ENCODE measurements around the gene DYNC1I1. TPM values are rescaled to one million over a fixed set of nuclear protein-coding genes. Genes with fewer than 3 reads are reported as not detected.

The DYNC1I1 gene
- total RNA-seq, 1 donor from 2014 or later: 15.1 TPM

- DNase-seq: no peak
Measured at GRCh38 chr7:96026611-96027010, 254.3 kb downstream of the DYNC1I1 start.

- no peak for DNase-seq
Measured at GRCh38 chr7:96028729-96029128, 256.4 kb downstream of the DYNC1I1 start.

- no peak for DNase-seq
Measured at GRCh38 chr7:96033009-96033598, 260.8 kb downstream of the DYNC1I1 start.

DNA sequence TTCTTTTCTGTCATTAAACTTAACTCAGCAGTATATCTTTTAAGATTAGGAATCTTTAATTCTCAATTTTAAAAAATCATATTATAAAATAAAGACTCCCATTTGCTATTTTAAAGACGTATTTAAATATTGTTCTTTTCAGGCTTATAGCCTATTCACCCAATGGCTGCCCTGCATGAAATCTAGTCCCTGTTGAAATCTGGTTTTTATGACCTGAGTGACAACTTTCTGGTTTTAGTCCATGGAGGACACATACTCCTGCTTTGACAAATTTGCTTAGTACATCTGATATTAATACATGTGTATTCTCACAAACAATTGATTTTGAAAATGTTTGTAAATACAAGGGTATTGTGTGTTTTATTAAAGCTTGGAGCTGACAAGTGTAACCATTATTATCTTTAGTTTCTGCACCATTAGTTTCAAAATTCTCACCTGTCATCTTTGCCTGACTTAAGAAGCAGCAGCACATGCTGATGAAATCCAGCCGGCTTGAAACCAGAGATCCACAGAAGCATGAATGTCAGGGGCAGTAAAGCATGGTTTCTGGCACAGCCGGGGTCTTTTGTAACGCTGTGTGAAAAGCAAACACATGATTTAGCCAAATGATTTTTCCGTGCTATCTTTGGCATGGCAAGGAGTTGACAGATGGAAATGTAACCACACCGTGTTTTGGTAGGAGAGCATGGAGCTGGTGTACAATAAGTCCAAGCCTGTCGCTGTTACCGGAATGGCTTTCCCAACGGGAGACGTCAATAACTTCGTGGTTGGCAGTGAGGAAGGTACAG is 262.8 kb downstream of the DYNC1I1 start:
- no peak for DNase-seq

- no peak for DNase-seq
Measured at GRCh38 chr7:96040250-96040772, 268.0 kb downstream of the DYNC1I1 start.

DNA sequence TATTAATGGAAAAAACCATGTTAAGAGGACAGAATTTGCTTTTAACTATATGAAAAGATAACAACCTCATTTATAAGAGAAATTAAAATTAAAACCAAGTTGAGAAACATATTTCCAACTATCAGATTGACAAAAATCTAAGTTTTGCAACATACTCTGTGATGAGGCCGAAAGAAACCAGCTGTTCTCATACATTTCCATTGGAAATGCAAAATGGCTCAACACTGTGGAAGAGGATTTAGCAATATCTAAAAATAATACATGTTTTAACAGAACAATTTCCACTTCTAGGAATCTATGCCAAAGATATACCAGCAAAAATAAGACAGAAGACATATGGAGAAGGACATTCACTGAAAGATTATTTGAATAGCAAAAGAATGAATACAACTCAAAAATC is 268.8 kb downstream of the DYNC1I1 start:
- DNase-seq: no peak

- no peak for DNase-seq
Measured at GRCh38 chr7:96045181-96045580, 272.8 kb downstream of the DYNC1I1 start.

- no peak for DNase-seq
Measured at GRCh38 chr7:96045919-96046318, 273.6 kb downstream of the DYNC1I1 start.

GRCh38 chr7:96052289-96052688 is 279.9 kb downstream of the DYNC1I1 start:
- DNase-seq: no peak

DNA sequence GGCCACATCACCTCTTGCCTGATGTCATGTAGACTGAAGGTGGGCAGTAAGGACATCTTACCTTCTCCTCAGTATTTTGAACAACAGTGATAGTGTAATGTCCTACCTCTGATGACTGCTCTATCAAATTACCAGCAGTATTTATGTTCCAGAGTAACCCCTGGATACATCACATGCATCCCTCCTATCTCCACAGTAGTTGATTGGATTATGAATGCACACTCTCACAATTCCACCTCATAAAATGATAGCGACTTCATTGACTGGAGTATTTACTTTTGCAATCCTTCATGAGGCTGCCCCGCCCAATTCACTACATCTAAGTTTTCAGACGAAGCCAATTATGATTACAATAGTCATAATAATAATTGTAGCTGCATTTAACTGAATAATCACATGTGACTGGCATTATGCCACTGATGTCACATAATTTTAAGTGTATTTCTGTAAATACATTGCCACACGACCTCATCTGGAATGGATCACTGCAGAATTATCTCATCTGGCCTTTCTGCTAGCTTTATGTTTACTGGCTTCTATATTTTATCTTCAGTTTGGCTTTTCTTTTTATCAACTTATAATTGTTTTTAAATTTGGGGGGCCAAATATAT is 280.6 kb downstream of the DYNC1I1 start:
- DNase-seq: no peak

GRCh38 chr7:96055717-96056116 is 283.4 kb downstream of the DYNC1I1 start:
- DNase-seq: no peak

GRCh38 chr7:96059075-96059474 is 286.7 kb downstream of the DYNC1I1 start:
- DNase-seq: no peak

GRCh38 chr7:96061009-96061408 is 288.7 kb downstream of the DYNC1I1 start:
- DNase-seq: no peak

- DNase-seq: no peak
Measured at GRCh38 chr7:96061844-96062243, 289.5 kb downstream of the DYNC1I1 start.

DNA sequence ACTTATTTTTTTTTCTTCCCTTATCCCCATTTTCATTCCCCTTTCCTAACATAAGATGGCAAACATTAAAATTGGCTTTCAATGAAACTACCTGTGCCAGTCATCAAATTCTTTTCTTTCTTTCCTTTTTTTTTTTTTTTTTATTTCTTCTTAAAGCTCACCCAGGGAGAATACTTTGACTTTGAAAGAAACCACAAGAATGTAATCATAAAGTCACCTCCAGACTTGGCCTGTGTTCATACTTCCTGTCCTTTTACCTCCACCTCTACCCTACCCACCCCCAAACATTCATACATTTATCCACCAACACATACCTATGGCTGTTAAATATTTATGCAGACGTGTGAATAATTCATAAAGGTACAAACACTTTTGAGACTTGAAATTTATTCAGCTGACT is 295.0 kb downstream of the DYNC1I1 start:
- DNase-seq: no peak

- DNase-seq: no peak
Measured at GRCh38 chr7:96069401-96069800, 297.0 kb downstream of the DYNC1I1 start.

DNA sequence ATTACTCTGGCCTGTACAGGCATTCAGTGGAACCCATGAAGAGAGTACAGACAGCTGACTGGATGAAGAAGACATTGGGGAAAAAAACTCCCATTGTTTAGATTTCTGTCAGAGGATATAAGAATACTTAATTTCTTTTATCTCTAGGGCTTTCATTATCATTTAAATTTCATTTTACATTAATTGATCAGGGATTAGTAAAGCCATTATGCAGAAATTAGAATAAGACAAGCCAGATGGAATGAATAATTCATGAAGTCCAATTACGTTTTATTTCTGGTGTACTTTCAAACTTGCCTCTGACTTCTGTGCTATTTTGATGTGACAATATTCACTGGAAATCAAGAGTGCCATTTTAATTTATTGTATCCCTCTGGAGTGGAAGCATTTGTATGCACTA is 302.5 kb downstream of the DYNC1I1 start:
- no peak for DNase-seq

DNA sequence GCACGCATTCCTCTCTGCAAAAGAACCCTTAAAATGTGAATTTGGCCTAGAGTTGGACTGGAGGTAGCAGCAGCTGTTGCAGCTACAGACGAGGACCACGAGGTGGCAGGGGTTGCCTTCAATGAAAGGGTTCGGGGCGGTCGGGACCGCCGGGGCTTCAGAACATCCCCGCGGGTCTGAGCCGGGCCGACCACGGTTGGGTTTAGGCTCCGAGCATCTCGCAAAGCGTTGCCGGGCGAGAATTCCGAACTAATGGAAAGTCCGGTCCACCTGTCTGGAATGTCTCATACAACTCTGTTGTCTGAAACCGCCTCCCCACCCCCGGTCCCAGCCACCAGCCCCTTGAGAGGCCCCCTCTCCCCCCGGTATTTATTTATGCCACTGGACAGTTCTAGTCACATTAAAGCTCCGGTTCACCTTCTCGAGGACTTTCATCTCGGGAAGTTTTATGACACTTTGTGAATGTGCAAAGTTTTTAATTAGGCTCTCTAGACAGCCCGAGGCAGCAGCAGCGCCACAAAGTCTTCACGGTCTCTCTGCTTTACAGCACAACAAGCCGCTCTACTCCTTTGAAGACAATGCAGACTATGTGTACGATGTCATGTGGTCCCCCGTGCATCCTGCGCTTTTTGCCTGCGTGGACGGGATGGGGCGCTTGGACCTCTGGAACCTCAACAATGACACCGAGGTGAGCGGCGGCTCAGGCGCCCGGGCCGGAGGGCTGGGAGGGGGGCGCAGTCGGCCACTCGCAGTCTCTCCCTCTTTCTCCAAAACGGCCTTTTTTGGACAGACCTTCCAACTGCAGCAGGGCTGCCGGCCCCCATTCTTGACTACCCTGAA is 303.4 kb downstream of the DYNC1I1 start:
- peak; percentile 78 for DNase-seq

- DNase-seq: peak; percentile 10
Measured at GRCh38 chr7:96076350-96076707, 304.0 kb downstream of the DYNC1I1 start.

DNA sequence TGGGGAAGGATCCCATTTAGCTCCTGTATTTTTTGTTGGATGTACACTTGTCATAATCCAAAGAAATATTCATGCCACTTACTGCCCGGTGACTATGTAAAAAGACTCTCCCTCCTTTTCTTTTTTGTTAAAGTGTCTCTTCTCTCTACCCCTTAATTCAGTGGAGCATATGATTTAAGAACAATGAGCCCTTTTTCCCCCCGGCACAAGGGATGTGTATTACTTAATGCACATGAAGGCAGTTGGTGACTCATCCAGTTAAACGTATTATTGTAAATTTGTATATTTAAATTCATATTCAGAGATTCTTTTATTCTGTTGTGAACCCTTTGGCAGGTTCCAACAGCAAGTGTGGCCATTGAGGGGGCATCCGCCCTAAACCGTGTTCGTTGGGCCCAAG is 307.7 kb downstream of the DYNC1I1 start:
- DNase-seq: no peak

DNA sequence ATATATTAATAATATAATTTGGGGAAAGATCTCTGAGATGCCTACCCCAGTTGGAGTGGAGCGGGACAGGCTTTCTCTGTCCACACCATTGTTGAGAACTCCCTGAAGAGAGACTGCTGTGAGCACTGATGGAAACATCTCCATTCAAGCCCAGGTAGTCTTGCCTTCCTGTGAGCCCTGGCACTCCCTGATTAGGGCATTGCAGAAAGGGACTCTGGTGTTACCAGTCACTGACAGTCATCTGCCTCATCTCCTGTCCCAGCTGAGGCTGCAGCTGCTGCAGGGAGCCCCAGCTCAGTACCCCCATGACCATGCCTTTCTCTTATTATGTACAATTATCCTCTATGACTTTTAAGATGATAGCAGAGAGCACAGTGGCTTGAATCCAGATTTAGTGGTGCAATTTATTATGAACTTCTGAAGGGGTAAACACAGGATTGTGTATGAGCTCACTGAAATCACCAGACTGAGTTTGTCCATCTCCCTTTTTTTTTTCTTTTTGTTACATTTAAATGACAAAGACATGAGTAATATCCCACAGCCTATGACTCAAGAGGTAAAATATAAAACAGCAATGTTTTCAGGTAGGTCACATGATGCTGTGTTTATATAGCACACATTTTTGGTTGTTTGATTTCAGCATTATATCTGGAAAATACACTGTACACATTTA is 312.7 kb downstream of the DYNC1I1 start:
- peak; percentile 64 for DNase-seq

DNA sequence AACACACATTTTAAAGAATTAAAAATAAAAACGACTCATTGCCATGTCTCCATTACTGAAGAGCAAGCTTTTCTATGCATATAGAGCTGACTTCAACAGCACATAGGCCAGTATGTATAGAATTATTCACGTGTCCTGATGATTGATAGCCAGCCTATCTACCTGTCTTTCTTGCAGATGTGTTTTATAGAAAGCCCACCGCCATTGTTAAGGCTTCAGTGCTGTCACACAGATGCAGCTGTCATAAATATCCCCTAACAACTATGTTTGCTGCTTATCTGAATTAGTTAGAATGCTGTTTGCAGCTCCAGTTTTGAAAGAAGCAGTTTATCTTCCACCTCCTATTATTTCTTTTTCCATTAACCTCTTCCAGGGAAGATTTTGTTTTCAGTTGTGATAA is 313.6 kb downstream of the DYNC1I1 start:
- no peak for DNase-seq

Measured in dermis blood vessel endothelial cell (primary cell).